ENCODE data around the gene ACBD7.

DNA sequence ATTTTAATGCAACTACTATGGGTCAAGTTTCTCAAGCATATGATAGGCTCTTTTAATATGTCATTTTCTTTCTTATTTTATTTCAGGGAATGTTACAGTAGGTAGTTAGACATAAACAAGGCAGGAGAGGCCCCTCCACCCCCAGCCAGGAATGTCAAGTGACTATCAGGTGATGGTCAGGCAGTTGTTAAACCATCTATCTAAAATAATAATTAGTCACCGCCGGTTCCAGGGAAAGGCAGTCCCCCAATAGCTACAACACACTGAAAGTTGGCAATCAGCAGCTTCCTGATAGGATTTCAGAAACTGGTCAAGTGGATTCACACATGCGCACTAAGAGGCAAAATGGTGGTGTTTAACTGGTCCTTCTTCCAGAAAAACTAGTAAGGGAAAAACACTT lies 35.5 kb downstream of the ACBD7 start:
- TF ChIP-seq, protein P1, sequence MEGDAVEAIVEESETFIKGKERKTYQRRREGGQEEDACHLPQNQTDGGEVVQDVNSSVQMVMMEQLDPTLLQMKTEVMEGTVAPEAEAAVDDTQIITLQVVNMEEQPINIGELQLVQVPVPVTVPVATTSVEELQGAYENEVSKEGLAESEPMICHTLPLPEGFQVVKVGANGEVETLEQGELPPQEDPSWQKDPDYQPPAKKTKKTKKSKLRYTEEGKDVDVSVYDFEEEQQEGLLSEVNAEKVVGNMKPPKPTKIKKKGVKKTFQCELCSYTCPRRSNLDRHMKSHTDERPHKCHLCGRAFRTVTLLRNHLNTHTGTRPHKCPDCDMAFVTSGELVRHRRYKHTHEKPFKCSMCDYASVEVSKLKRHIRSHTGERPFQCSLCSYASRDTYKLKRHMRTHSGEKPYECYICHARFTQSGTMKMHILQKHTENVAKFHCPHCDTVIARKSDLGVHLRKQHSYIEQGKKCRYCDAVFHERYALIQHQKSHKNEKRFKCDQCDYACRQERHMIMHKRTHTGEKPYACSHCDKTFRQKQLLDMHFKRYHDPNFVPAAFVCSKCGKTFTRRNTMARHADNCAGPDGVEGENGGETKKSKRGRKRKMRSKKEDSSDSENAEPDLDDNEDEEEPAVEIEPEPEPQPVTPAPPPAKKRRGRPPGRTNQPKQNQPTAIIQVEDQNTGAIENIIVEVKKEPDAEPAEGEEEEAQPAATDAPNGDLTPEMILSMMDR (IDR thresholded peaks at IDR 0.05) = no peak
- no peak for TF ChIP-seq EP300 (IDR thresholded peaks at IDR 0.05)
- no peak for TF ChIP-seq POLR2A (IDR thresholded peaks at IDR 0.05)
- TF ChIP-seq POLR2AphosphoS5 (IDR thresholded peaks at IDR 0.05) = no peak

Data from stomach (tissue), 4 donors.